Kidney (tissue), 14 donors: ENCODE data around the gene CHMP5. TPM values are rescaled to one million over a fixed set of nuclear protein-coding genes. Genes with fewer than 3 reads are reported as not detected.
"Not testable (repeated sequence)": the region's sequence is repeated elsewhere in the genome, so short reads cannot be mapped to it uniquely, and the experiment has no call there.

Source experiments
- DNase-seq, 5 donors: peaks; one replicate each; pipeline ENCODE4 v3.0.0-alpha.2; 2013 to 2020
- FAIRE-seq: peaks from 2 replicates; lab custom pipeline; 2012; peaks lifted over from hg19 to GRCh38; lab: Jason Lieb, UNC
- H3K27ac ChIP-seq, 2 donors: one replicate each; pipeline ENCODE4 v1.7.0; 2013; ENCODE audit warnings: low read depth in 2 of 2, low read length in 2 of 2, inconsistent platforms in 1 of 2
- H3K27me3 ChIP-seq: one replicate; pipeline ENCODE4 v1.7.1; 2013; ENCODE audit warnings: low read length, inconsistent platforms; ENCODE audit not compliant: control insufficient read depth, insufficient read depth
- H3K36me3 ChIP-seq, 3 donors: one replicate each; pipeline versions ENCODE4 v1.7.0 to v1.7.1; 2013; ENCODE audit warnings: low read length in 3 of 3, control low read depth in 1 of 3, inconsistent platforms in 1 of 3; ENCODE audit not compliant: insufficient read depth in 3 of 3, control insufficient read depth in 2 of 3
- H3K4me1 ChIP-seq, 3 donors: one replicate each; pipeline versions ENCODE4 v1.7.0 to v1.7.1; 2013; ENCODE audit warnings: low read length in 3 of 3, inconsistent platforms in 1 of 3, low read depth in 1 of 3; ENCODE audit not compliant: control insufficient read depth in 2 of 3, insufficient read depth in 2 of 3
- H3K4me3 ChIP-seq, 3 donors: one replicate each; pipeline versions ENCODE4 v1.7.0 to v1.8.1; 2013; ENCODE audit warnings: low read length in 3 of 3, control low read depth in 1 of 3, inconsistent platforms in 1 of 3
- H3K9ac ChIP-seq, 3 donors: one replicate each; pipeline versions ENCODE4 v1.7.0 to v1.7.1; 2013; ENCODE audit warnings: low read length in 3 of 3, control low read depth in 1 of 3, inconsistent platforms in 1 of 3
- H3K9me3 ChIP-seq, 3 donors: one replicate each; pipeline versions ENCODE4 v1.7.0 to v1.7.1; 2013; ENCODE audit warnings: low read length in 3 of 3, control low read depth in 1 of 3, inconsistent platforms in 1 of 3; ENCODE audit not compliant: control insufficient read depth in 2 of 3, insufficient read depth in 1 of 3
- CTCF ChIP-seq: IDR thresholded peaks from 3 replicates; pipeline ENCODE4 v1.5.1; 2012; ENCODE audit warnings: mild to moderate bottlenecking, moderate library complexity, borderline replicate concordance; ENCODE audit not compliant: insufficient read depth; ENCODE audit errors: extremely low read depth
- intact Hi-C: fragments of 100-400 bp; cut with DNase I; formaldehyde crosslinking; loops from one replicate; pipeline ENCODE4 v1.11.1; 2022
- polyA plus RNA-seq: library from polyadenylated mRNA; stranded (reverse); fragments of 350-450 nt; fragmentation: Illumina TruSeq; extraction: RNeasy Lipid Tissue Mini Kit (QIAGEN cat#74804); gene quantifications from one replicate; pipeline ENCODE4 v1.2.3, GENCODE V29; 2014; ENCODE audit warnings: low read depth, low replicate concordance; ENCODE audit not compliant: insufficient read depth
- total RNA-seq: library from RNA; stranded (reverse); fragmentation: NEBNext Ultra II Directional; extraction: Animal tissue kit (Norgen Biotek cat#: 25700); gene quantifications from one replicate; pipeline ENCODE4 v1.2.1, GENCODE V29; 2021
- donor health status: control.
- donor health status: control.
- donor health status: control.
- donor health status: control.
- donor health status: control.
- donor health status: DM: yes; HTN: yes; CAD: no.
- donor health status: Normal renal cell carcinoma (clear cell type).

The CHMP5 gene
- total and polyA plus RNA-seq, 2 donors from 2014 or later, result 65.2 to 100 TPM

DNA sequence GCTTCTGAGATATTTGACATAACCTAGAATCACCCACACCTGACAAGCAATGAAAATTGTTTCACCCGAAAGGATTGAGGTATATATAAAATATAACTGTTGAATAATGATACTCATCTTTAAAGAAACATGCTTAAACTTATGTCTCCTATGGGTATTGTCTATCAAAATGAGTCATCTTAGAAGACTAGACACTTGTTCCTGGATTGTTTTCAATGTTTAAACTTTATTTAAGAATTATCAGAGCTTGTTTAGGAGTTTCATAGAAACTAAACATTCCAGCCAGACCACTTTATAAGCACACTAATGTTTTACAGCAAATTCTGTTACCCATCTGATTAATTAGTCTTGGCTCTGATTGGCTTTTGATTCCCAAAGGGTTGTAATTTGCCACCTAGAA, 45.1 kb downstream of the CHMP5 start:
- Histone ChIP-seq H3K36me3 (peaks cover 17 to 77% (median 49%) of the 10 kb centered on the region in 3 donors), H3K4me3 (no peak overlapping the region), H3K9ac (no peak overlapping the region), H3K4me1 (no peaks in the 10 kb centered on the region), H3K27me3 (no peaks in the 10 kb centered on the region), H3K9me3 (no peaks in the 10 kb centered on the region), H3K27ac (no peak overlapping the region)
- no peak for TF ChIP-seq CTCF
- intact Hi-C loops, result no loop called here
- no peak for FAIRE-seq
- DNase-seq, result no peak

- H3K4me1 ChIP-seq, result no peaks in the 10 kb centered on the region
- no peak for TF ChIP-seq CTCF
- no peak overlapping the region for H3K27ac ChIP-seq
- intact Hi-C loops, result no loop called here
- H3K9me3 ChIP-seq, result no peaks in the 10 kb centered on the region
- H3K4me3 ChIP-seq, result no peak overlapping the region
- peaks cover 17 to 74% (median 44%) of the 10 kb centered on the region in 3 donors for H3K36me3 ChIP-seq
- no peak for FAIRE-seq
- no peak for DNase-seq
- H3K9ac ChIP-seq, result no peak overlapping the region
- H3K27me3 ChIP-seq, result no peaks in the 10 kb centered on the region
These were observed 45.9 kb downstream of the CHMP5 start for GRCh38 chr9:33310748-33311147.

GRCh38 chr9:33311953-33312352, 47.1 kb downstream of the CHMP5 start:
- no peak overlapping the region for H3K4me3 ChIP-seq
- H3K36me3 ChIP-seq, result peaks cover 13 to 72% (median 41%) of the 10 kb centered on the region in 3 donors
- no peak overlapping the region for H3K9ac ChIP-seq
- intact Hi-C loops, result no loop called here
- no peak for TF ChIP-seq CTCF
- FAIRE-seq, result no peak
- H3K9me3 ChIP-seq, result no peaks in the 10 kb centered on the region
- no peaks in the 10 kb centered on the region for H3K27me3 ChIP-seq
- H3K4me1 ChIP-seq, result no peaks in the 10 kb centered on the region
- H3K27ac ChIP-seq, result no peak overlapping the region
- no peak for DNase-seq

- Histone ChIP-seq H3K4me1 (no peaks in the 10 kb centered on the region), H3K4me3 (no peak overlapping the region), H3K27ac (no peak overlapping the region), H3K9me3 (no peaks in the 10 kb centered on the region), H3K36me3 (peaks cover 9 to 61% (median 41%) of the 10 kb centered on the region in 3 donors), H3K9ac (no peak overlapping the region), H3K27me3 (no peaks in the 10 kb centered on the region)
- no peak for TF ChIP-seq CTCF
- DNase-seq (no peak), FAIRE-seq (no peak)
- intact Hi-C loops, result no loop called here
These were observed 50.5 kb downstream of the CHMP5 start for GRCh38 chr9:33315371-33315770.

DNA sequence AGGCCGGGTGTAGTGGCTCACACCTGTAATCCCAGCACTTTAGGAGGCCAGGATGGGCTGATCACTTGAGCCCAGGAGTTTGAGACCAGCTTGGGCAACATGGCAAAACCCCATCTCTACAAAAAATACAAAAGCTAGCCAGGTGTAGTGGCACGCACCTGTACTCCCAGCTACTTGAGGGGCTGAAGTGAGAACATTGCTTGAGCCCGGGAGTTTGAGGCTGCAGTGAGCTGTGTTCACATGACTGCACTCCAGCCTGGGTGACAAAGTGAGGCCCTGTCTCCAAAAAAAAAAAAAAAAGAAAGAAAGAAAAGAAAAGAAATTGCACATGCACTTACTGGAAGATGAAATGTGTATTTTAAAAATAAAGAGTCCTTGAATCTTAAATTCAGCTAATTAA, 52.3 kb downstream of the CHMP5 start:
- DNase-seq, H3K4me3 ChIP-seq, H3K9me3 ChIP-seq, H3K4me1 ChIP-seq, H3K27me3 ChIP-seq, H3K27ac ChIP-seq, H3K9ac ChIP-seq, FAIRE-seq, intact Hi-C loops: not testable (repeated sequence)
- H3K36me3 ChIP-seq, result peaks cover 9 to 61% (median 37%) of the 10 kb centered on the region in 3 donors
